Panc1 (cell line): ENCODE results near the gene CIROP.

ENCODE experiments used
- CTCF ChIP-seq: fragments of 450-650 bp; IDR thresholded peaks from 2 replicates; pipeline ENCODE4 v1.5.1; 2017; ENCODE audit warnings: mild to moderate bottlenecking
- POLR2AphosphoS5 ChIP-seq: IDR thresholded peaks from 2 replicates; pipeline ENCODE4 v1.6.1; 2012; ENCODE audit warnings: mild to moderate bottlenecking, low read depth, low read length, moderate library complexity
- SIN3A ChIP-seq: IDR thresholded peaks from 2 replicates; pipeline ENCODE4 v1.6.1; 2012; ENCODE audit warnings: low read depth, mild to moderate bottlenecking, low read length, moderate library complexity, borderline replicate concordance; ENCODE audit not compliant: insufficient read depth
- TCF7L2 ChIP-seq: IDR thresholded peaks from 2 replicates; pipeline ENCODE4 v1.6.1; 2011; ENCODE audit warnings: mild to moderate bottlenecking, low read depth, low read length, inconsistent platforms
- TF ChIP-seq, protein P1 (sequence below), 2 experiments: IDR thresholded peaks; 2 replicates each; pipeline ENCODE4 v1.6.1; 2011 to 2012; ENCODE audit warnings: low read depth in 2 of 2, control low read depth in 1 of 2, low read length in 1 of 2, mild to moderate bottlenecking in 1 of 2, moderate library complexity in 1 of 2; ENCODE audit not compliant: insufficient read depth in 1 of 2

- TF ChIP-seq CTCF, result no peak
- TF ChIP-seq, protein P1, sequence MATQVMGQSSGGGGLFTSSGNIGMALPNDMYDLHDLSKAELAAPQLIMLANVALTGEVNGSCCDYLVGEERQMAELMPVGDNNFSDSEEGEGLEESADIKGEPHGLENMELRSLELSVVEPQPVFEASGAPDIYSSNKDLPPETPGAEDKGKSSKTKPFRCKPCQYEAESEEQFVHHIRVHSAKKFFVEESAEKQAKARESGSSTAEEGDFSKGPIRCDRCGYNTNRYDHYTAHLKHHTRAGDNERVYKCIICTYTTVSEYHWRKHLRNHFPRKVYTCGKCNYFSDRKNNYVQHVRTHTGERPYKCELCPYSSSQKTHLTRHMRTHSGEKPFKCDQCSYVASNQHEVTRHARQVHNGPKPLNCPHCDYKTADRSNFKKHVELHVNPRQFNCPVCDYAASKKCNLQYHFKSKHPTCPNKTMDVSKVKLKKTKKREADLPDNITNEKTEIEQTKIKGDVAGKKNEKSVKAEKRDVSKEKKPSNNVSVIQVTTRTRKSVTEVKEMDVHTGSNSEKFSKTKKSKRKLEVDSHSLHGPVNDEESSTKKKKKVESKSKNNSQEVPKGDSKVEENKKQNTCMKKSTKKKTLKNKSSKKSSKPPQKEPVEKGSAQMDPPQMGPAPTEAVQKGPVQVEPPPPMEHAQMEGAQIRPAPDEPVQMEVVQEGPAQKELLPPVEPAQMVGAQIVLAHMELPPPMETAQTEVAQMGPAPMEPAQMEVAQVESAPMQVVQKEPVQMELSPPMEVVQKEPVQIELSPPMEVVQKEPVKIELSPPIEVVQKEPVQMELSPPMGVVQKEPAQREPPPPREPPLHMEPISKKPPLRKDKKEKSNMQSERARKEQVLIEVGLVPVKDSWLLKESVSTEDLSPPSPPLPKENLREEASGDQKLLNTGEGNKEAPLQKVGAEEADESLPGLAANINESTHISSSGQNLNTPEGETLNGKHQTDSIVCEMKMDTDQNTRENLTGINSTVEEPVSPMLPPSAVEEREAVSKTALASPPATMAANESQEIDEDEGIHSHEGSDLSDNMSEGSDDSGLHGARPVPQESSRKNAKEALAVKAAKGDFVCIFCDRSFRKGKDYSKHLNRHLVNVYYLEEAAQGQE (IDR thresholded peaks at IDR 0.05; ENCODE audit: insufficient read depth in 1 of 2, low read depth in 2 of 2, low read length in 1 of 2), result no peak
- TF ChIP-seq POLR2AphosphoS5, result no peak
- TF ChIP-seq TCF7L2, result no peak
- TF ChIP-seq SIN3A, result no peak
These were observed 38.4 kb downstream of the CIROP start for GRCh38 chr14:23066368-23066767.
